IPS-18a (cell line): ENCODE results near the gene SHKBP1.

Source experiments
- H3K27ac ChIP-seq: one replicate; pipeline ENCODE4 v1.5.1; 2013; ENCODE audit warnings: low read length
- H3K27me3 ChIP-seq: one replicate; pipeline ENCODE4 v1.6.1; 2013; ENCODE audit warnings: mild to moderate bottlenecking, low read length; ENCODE audit not compliant: control insufficient read depth, insufficient read depth
- H3K36me3 ChIP-seq: one replicate; pipeline ENCODE4 v1.6.1; 2013; ENCODE audit warnings: low read depth, low read length; ENCODE audit not compliant: control insufficient read depth
- H3K4me1 ChIP-seq: one replicate; pipeline ENCODE4 v1.6.1; 2013; ENCODE audit warnings: low read depth, low read length; ENCODE audit not compliant: control insufficient read depth
- H3K4me3 ChIP-seq: one replicate; pipeline ENCODE4 v1.5.1; 2013; ENCODE audit warnings: low read length
- H3K9ac ChIP-seq: one replicate; pipeline ENCODE4 v1.6.1; 2013; ENCODE audit warnings: mild to moderate bottlenecking, low read length, moderate library complexity
- H3K9me3 ChIP-seq: one replicate; pipeline ENCODE4 v1.6.1; 2013; ENCODE audit warnings: low read depth, low read length; ENCODE audit not compliant: control insufficient read depth

Gene SHKBP1

GRCh38 chr19:40639638-40639982 is 62.9 kb downstream of the SHKBP1 start:
- peaks cover 15% of the 10 kb centered on the region for H3K27me3 ChIP-seq
- H3K9ac ChIP-seq: no peak overlapping the region
- H3K36me3 ChIP-seq: no peaks in the 10 kb centered on the region
- H3K4me3 ChIP-seq: no peak overlapping the region
- H3K9me3 ChIP-seq: no peaks in the 10 kb centered on the region
- H3K27ac ChIP-seq: no peak overlapping the region
- no peaks in the 10 kb centered on the region for H3K4me1 ChIP-seq

GRCh38 chr19:40640744-40641143 is 64.1 kb downstream of the SHKBP1 start:
- Histone ChIP-seq H3K36me3 (no peaks in the 10 kb centered on the region), H3K4me1 (no peaks in the 10 kb centered on the region), H3K27ac (no peak overlapping the region), H3K9ac (no peak overlapping the region), H3K9me3 (no peaks in the 10 kb centered on the region), H3K27me3 (peaks cover 4% of the 10 kb centered on the region), H3K4me3 (no peak overlapping the region)
